ENCODE measurements around the gene CCDC71L. TPM values are rescaled to one million over a fixed set of nuclear protein-coding genes. Genes with fewer than 3 reads are reported as not detected.

Gene CCDC71L
- total and polyA plus RNA-seq, 2 donors (not counting 1 experiment from before 2014, with no cell fraction given) = 11.7 to 29.5 TPM

DNA sequence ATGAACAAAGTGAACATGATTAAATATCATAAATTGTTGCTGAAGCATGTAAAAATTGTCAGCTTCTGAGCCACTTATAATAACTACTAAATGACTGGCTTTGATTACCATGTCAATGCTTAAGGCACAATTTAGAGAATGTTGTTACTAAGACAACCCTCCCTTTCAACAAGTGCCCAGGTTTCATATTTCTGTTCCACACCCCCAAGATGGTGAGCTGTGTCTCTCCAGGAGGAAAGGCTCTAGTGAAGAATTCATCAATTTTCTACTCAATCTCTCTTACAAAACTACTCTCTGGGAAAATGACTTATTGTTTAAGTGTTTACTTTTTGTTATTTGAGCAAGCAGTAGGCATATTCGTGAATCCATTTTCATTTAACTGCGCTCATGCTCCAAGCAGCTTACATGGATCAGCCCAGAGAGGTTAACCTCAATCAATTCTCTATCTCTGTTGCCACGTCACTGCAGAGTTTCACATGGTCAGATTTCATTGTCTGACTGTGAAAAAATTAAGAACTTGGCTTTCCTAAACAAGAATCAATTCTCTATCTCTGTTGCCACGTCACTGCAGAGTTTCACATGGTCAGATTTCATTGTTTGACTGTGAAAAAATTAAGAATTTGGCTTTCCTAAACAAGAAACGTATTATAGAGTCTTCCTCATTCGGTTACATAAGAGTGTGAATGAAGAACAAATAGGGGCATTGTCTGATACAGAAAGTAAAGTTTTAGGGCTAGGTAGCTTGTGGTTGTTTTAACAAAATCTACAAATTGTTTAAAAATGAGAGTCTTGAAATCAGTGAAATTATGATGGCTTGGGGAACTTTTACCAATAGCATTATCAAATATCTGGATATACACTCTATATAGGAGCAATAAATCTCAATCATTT, 49.7 kb downstream of the CCDC71L start:
- H3K27me3 Mint-ChIP-seq = peaks cover 5% of the 10 kb centered on the region
- CTCF ChIA-PET = no interaction called here

DNA sequence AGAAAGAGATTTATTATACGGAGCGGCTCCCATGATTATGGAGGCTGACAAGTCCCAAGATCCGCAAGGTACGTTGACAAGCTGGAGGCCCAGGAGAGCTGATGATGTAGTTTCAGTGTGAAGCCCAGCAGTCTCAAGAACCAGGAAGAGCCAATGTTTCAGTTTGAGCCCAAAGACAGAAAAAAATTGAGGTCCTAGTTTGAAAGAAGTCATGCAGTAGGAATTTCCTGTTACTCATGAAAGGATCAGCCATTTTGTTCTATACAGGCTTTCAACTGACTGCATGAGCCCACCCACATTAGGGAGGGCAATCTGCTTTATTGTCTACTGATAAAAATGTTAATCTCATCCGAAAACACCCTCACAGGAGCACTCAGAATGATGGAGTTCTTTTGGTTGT, 51.5 kb downstream of the CCDC71L start:
- Histone ChIP-seq H3K4me1 (ENCODE audit: control insufficient read depth in 2 of 2, insufficient read depth in 2 of 2, low read length in 2 of 2) (no peaks in the 10 kb centered on the region), H2AFZ (ENCODE audit: insufficient read depth, low read depth, low read length, poor library complexity, severe bottlenecking) (no peak overlapping the region), H3K36me3 (replicated peaks in 1 of 2; ENCODE audit: control extremely low read depth in 1 of 2, control insufficient read depth in 1 of 2, extremely low read depth in 1 of 2, insufficient read depth in 2 of 2, low read length in 1 of 2) (no peaks in the 10 kb centered on the region), H4K20me1 (ENCODE audit: control insufficient read depth, insufficient read depth, low read length, poor library complexity, severe bottlenecking) (no peaks in the 10 kb centered on the region), H3K27ac (ENCODE audit: low read length in 2 of 2) (no peak overlapping the region), H3K9me3 (ENCODE audit: control extremely low read depth in 1 of 3, control insufficient read depth in 2 of 3, insufficient read depth in 1 of 3, low read length in 2 of 3) (no peaks in the 10 kb centered on the region), H3K9ac (ENCODE audit: low read length) (no peak overlapping the region), H3K27me3 (replicated peaks in 1 of 4; ENCODE audit: control extremely low read depth in 1 of 4, control insufficient read depth in 3 of 4, insufficient read depth in 4 of 4, low read length in 3 of 4) (no peaks in the 10 kb centered on the region), H3K4me3 (ENCODE audit: control extremely low read depth in 1 of 5, extremely low read depth in 1 of 5, insufficient read depth in 1 of 5, low read depth in 2 of 5, low read length in 4 of 5) (no peak overlapping the region), H3K79me2 (ENCODE audit: control insufficient read depth, insufficient read depth, low read length) (no peaks in the 10 kb centered on the region), H3K4me2 (replicated peaks; ENCODE audit: low read depth, low read length, poor library complexity, severe bottlenecking) (no peak overlapping the region)
- Mint-ChIP-seq H3K9me3 (ENCODE audit: insufficient read depth) (no peaks in the 10 kb centered on the region), H3K27me3 (peaks cover 5% of the 10 kb centered on the region), H3K4me3 (no peak overlapping the region), H3K27ac (no peak overlapping the region), H3K4me1 (no peaks in the 10 kb centered on the region)
- DNase-seq = no peak
- intact Hi-C loops (cut with micrococcal nuclease) = no loop called here
- TF ChIP-seq, protein P1, sequence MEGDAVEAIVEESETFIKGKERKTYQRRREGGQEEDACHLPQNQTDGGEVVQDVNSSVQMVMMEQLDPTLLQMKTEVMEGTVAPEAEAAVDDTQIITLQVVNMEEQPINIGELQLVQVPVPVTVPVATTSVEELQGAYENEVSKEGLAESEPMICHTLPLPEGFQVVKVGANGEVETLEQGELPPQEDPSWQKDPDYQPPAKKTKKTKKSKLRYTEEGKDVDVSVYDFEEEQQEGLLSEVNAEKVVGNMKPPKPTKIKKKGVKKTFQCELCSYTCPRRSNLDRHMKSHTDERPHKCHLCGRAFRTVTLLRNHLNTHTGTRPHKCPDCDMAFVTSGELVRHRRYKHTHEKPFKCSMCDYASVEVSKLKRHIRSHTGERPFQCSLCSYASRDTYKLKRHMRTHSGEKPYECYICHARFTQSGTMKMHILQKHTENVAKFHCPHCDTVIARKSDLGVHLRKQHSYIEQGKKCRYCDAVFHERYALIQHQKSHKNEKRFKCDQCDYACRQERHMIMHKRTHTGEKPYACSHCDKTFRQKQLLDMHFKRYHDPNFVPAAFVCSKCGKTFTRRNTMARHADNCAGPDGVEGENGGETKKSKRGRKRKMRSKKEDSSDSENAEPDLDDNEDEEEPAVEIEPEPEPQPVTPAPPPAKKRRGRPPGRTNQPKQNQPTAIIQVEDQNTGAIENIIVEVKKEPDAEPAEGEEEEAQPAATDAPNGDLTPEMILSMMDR (IDR thresholded peaks at IDR 0.05) = no peak
- no peak for TF ChIP-seq EZH2 (IDR thresholded peaks at IDR 0.05; ENCODE audit: borderline replicate concordance, insufficient read depth, low read depth, low read length, poor library complexity, severe bottlenecking)
- WGBS (ENCODE audit: insufficient coverage) = 97% methylated on average over 4 of the region's 5 CpGs
- POLR2A ChIA-PET = no interaction called here
- ATAC-seq (ENCODE audit: low read depth) = no peak
- CTCF ChIA-PET = no interaction called here

More for the DNA sequence above, 49.7 kb downstream of the CCDC71L start:
- Histone ChIP-seq H3K79me2 (ENCODE audit: control insufficient read depth, insufficient read depth, low read length) (no peaks in the 10 kb centered on the region), H3K9me3 (ENCODE audit: control extremely low read depth in 1 of 3, control insufficient read depth in 2 of 3, insufficient read depth in 1 of 3, low read length in 2 of 3) (no peaks in the 10 kb centered on the region), H4K20me1 (ENCODE audit: control insufficient read depth, insufficient read depth, low read length, poor library complexity, severe bottlenecking) (no peaks in the 10 kb centered on the region), H3K4me1 (ENCODE audit: control insufficient read depth in 2 of 2, insufficient read depth in 2 of 2, low read length in 2 of 2) (no peaks in the 10 kb centered on the region), H3K4me2 (replicated peaks; ENCODE audit: low read depth, low read length, poor library complexity, severe bottlenecking) (no peak overlapping the region), H3K27ac (ENCODE audit: low read length in 2 of 2) (no peak overlapping the region), H3K27me3 (replicated peaks in 1 of 4; ENCODE audit: control extremely low read depth in 1 of 4, control insufficient read depth in 3 of 4, insufficient read depth in 4 of 4, low read length in 3 of 4) (no peaks in the 10 kb centered on the region), H3K36me3 (replicated peaks in 1 of 2; ENCODE audit: control extremely low read depth in 1 of 2, control insufficient read depth in 1 of 2, extremely low read depth in 1 of 2, insufficient read depth in 2 of 2, low read length in 1 of 2) (no peaks in the 10 kb centered on the region), H3K9ac (ENCODE audit: low read length) (no peak overlapping the region), H3K4me3 (ENCODE audit: control extremely low read depth in 1 of 5, extremely low read depth in 1 of 5, insufficient read depth in 1 of 5, low read depth in 2 of 5, low read length in 4 of 5) (no peak overlapping the region), H2AFZ (ENCODE audit: insufficient read depth, low read depth, low read length, poor library complexity, severe bottlenecking) (no peak overlapping the region)
- Mint-ChIP-seq H3K4me3 (no peak overlapping the region), H3K27ac (no peak overlapping the region), H3K9me3 (ENCODE audit: insufficient read depth) (no peaks in the 10 kb centered on the region), H3K4me1 (no peaks in the 10 kb centered on the region)
- TF ChIP-seq EZH2 (IDR thresholded peaks at IDR 0.05; ENCODE audit: borderline replicate concordance, insufficient read depth, low read depth, low read length, poor library complexity, severe bottlenecking) = no peak
- TF ChIP-seq, protein P1 (IDR thresholded peaks at IDR 0.05) = no peak
- intact Hi-C loops (cut with micrococcal nuclease) = no loop called here
- ATAC-seq (ENCODE audit: low read depth) (no peak), DNase-seq (no peak)
- 95% methylated on average over 2 of the region's 6 CpGs for WGBS (ENCODE audit: insufficient coverage)
- POLR2A ChIA-PET = no interaction called here
